SK-N-SH treated with all-trans-retinoic acid at 6 μM for 48 hours (cell line): ENCODE measurements around the gene TRMT1.

ENCODE experiments used
- ATAC-seq: fragments of 200-7000 bp; cut with Tn5 transposase; 3 replicates; pipeline ENCODE4 v1.9.1; 2020; ENCODE audit warnings: mild to moderate bottlenecking, moderate library complexity
- ARNTL ChIP-seq: fragments of 450-650 bp; formaldehyde crosslinking; IDR thresholded peaks from 2 replicates; pipeline ENCODE4 v1.5.0; 2020; ENCODE audit warnings: low read depth, mild to moderate bottlenecking, moderate library complexity, borderline replicate concordance
- BACH2 ChIP-seq: fragments of 250-450 bp; sonication (Bioruptor Pico); IDR thresholded peaks from 2 replicates; pipeline ENCODE4 v1.9.0; 2021; ENCODE audit warnings: mild to moderate bottlenecking, borderline replicate concordance
- ESRRG ChIP-seq: fragments of 250-450 bp; sonication (Bioruptor Pico); IDR thresholded peaks from 2 replicates; pipeline ENCODE4 v1.6.1; 2021; ENCODE audit warnings: mild to moderate bottlenecking
- GLIS3 ChIP-seq: fragments of 250-450 bp; sonication (Bioruptor Pico); IDR thresholded peaks from 2 replicates; pipeline ENCODE4 v1.5.0; 2020; ENCODE audit warnings: mild to moderate bottlenecking, moderate library complexity
- ISL1 ChIP-seq: fragments of 250-450 bp; sonication (Bioruptor Pico); IDR thresholded peaks from 2 replicates; pipeline ENCODE4 v2.1.2; 2022; ENCODE audit warnings: mild to moderate bottlenecking, moderate library complexity
- PPARA ChIP-seq: fragments of 250-450 bp; sonication (Bioruptor Pico); IDR thresholded peaks from 2 replicates; pipeline ENCODE4 v1.5.0; 2020; ENCODE audit warnings: mild to moderate bottlenecking, borderline replicate concordance
- RARB ChIP-seq: fragments of 250-450 bp; sonication (Bioruptor Pico); IDR thresholded peaks from 2 replicates; pipeline ENCODE4 v1.8.0; 2021; ENCODE audit warnings: mild to moderate bottlenecking, moderate library complexity
- SNAI2 ChIP-seq: fragments of 250-450 bp; sonication (Bioruptor Pico); IDR thresholded peaks from 2 replicates; pipeline ENCODE4 v1.5.0; 2020; ENCODE audit warnings: mild to moderate bottlenecking, moderate library complexity
- TCF4 ChIP-seq: fragments of 250-450 bp; sonication (Bioruptor Pico); IDR thresholded peaks from 2 replicates; pipeline ENCODE4 v1.8.0; 2021; ENCODE audit warnings: mild to moderate bottlenecking, moderate library complexity, borderline replicate concordance
- TOX ChIP-seq: fragments of 250-450 bp; sonication (Bioruptor Pico); IDR thresholded peaks from 2 replicates; pipeline ENCODE4 v1.8.0; 2021; ENCODE audit warnings: mild to moderate bottlenecking, moderate library complexity, borderline replicate concordance
- ZC3H10 ChIP-seq: fragments of 250-450 bp; sonication (Bioruptor Pico); IDR thresholded peaks from 2 replicates; pipeline ENCODE4 v1.5.1; 2021; ENCODE audit warnings: mild to moderate bottlenecking, moderate library complexity
- ZFP30 ChIP-seq: fragments of 450-650 bp; formaldehyde crosslinking; IDR thresholded peaks from 2 replicates; pipeline ENCODE4 v1.5.0; 2022; ENCODE audit warnings: mild to moderate bottlenecking, moderate library complexity
- ZNF565 ChIP-seq: fragments of 450-650 bp; formaldehyde crosslinking; conservative IDR thresholded peaks from 2 replicates; pipeline ENCODE4 v1.5.0; 2020; ENCODE audit warnings: low read depth, mild to moderate bottlenecking, moderate library complexity
- ZNF70 ChIP-seq: fragments of 450-650 bp; formaldehyde crosslinking; IDR thresholded peaks from 2 replicates; pipeline ENCODE4 v1.5.0; 2020; ENCODE audit warnings: mild to moderate bottlenecking, moderate library complexity
- ZNF8 ChIP-seq: fragments of 450-650 bp; formaldehyde crosslinking; IDR thresholded peaks from 2 replicates; pipeline ENCODE4 v1.5.0; 2020; ENCODE audit warnings: mild to moderate bottlenecking, moderate library complexity
- TF ChIP-seq, protein P1 (sequence below): fragments of 250-450 bp; sonication (Bioruptor Pico); IDR thresholded peaks from 2 replicates; pipeline ENCODE4 v1.8.0; 2021; ENCODE audit warnings: low read depth, mild to moderate bottlenecking, moderate library complexity, borderline replicate concordance
- TF ChIP-seq, protein P2 (sequence below): fragments of 250-450 bp; sonication (Bioruptor Pico); IDR thresholded peaks from 2 replicates; pipeline ENCODE4 v1.5.1; 2020; ENCODE audit warnings: low read depth, mild to moderate bottlenecking, moderate library complexity
- TF ChIP-seq, protein P3 (sequence below): fragments of 250-450 bp; sonication (Bioruptor Pico); IDR thresholded peaks from 2 replicates; pipeline ENCODE4 v1.5.0; 2020; ENCODE audit warnings: mild to moderate bottlenecking, moderate library complexity
- TF ChIP-seq, protein P4 (sequence below): fragments of 250-450 bp; sonication (Bioruptor Pico); IDR thresholded peaks from 2 replicates; pipeline ENCODE4 v1.5.1; 2021; ENCODE audit warnings: mild to moderate bottlenecking, moderate library complexity

The TRMT1 gene

DNA sequence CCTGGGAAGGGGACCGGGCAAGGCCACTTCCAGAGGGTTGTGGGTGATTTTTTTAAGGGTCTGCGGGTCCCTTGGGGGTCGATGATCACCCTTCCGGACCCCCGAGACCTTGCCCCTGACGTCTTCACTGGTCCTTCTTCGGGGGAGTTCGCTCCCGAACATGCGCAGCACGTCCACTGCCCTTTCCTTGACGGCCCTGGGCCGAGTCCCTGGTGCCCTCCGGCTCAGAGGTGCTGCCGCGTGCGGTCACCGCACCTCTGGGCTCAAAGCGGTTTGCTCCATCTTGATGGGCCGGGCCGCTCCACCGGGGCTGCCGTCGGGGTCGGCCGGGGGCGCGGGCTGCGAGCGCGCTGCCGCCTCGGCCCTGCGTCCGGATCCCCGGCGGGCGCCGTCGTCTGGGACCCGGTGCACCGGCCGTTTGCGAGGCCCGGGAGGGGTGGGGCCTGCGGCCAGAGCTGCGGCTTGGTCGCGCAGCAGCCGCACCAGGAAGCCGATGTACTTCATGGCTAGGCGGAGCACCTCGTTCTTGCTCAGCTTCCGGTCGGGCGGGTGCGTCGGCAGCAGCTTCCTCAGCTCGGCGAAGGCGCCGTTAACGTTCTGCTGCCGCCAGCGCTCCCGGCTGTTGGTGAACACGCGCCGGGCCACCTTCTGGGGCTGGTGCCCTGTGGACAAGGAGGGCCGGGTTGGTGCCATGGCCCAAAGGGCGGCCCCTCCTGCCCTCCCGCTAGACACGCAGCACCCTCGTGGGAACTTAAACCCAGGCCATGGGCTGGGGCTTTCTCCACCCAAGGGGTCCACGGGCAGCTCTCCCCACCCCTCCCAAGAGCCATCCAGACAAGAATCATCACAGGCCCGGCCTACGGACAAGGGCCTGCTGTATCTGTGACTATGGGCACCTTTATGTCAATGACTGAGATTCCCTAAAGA lies 17.2 kb downstream of the TRMT1 start:
- no peak for ATAC-seq
- TF ChIP-seq, protein P1, sequence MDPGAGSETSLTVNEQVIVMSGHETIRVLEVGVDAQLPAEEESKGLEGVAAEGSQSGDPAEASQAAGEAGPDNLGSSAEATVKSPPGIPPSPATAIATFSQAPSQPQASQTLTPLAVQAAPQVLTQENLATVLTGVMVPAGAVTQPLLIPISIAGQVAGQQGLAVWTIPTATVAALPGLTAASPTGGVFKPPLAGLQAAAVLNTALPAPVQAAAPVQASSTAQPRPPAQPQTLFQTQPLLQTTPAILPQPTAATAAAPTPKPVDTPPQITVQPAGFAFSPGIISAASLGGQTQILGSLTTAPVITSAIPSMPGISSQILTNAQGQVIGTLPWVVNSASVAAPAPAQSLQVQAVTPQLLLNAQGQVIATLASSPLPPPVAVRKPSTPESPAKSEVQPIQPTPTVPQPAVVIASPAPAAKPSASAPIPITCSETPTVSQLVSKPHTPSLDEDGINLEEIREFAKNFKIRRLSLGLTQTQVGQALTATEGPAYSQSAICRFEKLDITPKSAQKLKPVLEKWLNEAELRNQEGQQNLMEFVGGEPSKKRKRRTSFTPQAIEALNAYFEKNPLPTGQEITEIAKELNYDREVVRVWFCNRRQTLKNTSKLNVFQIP (CRISPR knock-in tag): no peak
- TF ChIP-seq PPARA: no peak
- no peak for TF ChIP-seq ZNF70 (CRISPR knock-in tag)
- no peak for TF ChIP-seq SNAI2
- TF ChIP-seq ZNF565 (CRISPR knock-in tag): no peak
- no peak for TF ChIP-seq RARB (CRISPR knock-in tag)
- TF ChIP-seq ARNTL: no peak
- no peak for TF ChIP-seq ZFP30 (CRISPR knock-in tag)
- no peak for TF ChIP-seq ZC3H10 (CRISPR knock-in tag)
- TF ChIP-seq ESRRG (CRISPR knock-in tag): no peak

DNA sequence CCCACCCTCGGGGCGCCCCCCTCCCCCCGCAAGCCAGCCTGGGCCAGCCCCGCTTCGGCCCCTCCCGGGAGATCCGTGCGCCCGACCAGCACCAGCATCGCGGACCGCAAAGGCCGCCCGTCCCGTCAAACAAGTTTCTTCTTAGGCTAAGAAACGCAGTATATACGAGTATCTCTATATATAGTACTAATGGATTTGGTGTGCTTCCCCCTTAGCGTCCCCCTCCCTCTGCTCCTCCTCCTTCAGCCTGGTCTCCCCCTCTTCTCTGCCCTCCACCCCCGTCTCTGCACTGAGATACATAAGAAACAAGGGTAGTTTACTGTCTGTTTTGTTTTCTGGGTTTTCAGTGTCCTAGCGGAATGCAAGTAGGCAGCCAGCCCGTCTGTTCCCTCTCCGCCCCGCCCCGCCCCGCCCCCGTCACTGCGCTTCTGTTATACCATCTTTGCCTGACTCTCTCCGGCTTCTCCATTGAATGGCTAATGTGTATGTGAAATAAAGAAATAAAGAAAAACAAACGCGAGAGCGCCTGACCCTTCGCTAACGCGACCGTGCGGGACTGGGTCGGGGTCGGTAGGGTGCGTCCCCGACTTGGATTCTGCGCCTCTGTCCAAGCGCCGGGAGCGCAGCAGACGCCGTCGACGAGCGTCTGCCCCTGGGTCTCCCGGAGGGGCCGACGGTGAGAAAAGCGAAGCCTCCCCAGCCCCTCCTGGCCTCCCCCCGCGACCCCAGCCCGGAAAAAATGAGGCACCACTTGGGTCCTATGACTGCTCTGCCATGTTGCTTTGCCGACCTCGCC lies 18.1 kb downstream of the TRMT1 start:
- no peak for TF ChIP-seq PPARA
- no peak for TF ChIP-seq ZC3H10 (CRISPR knock-in tag)
- no peak for TF ChIP-seq TOX (CRISPR knock-in tag)
- no peak for TF ChIP-seq GLIS3
- TF ChIP-seq ESRRG (CRISPR knock-in tag): no peak
- TF ChIP-seq BACH2 (CRISPR knock-in tag): no peak
- no peak for TF ChIP-seq ZNF8 (CRISPR knock-in tag)
- TF ChIP-seq, protein P2, sequence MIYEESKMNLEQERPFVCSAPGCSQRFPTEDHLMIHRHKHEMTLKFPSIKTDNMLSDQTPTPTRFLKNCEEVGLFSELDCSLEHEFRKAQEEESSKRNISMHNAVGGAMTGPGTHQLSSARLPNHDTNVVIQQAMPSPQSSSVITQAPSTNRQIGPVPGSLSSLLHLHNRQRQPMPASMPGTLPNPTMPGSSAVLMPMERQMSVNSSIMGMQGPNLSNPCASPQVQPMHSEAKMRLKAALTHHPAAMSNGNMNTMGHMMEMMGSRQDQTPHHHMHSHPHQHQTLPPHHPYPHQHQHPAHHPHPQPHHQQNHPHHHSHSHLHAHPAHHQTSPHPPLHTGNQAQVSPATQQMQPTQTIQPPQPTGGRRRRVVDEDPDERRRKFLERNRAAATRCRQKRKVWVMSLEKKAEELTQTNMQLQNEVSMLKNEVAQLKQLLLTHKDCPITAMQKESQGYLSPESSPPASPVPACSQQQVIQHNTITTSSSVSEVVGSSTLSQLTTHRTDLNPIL (CRISPR knock-in tag): no peak
- TF ChIP-seq, protein P3, sequence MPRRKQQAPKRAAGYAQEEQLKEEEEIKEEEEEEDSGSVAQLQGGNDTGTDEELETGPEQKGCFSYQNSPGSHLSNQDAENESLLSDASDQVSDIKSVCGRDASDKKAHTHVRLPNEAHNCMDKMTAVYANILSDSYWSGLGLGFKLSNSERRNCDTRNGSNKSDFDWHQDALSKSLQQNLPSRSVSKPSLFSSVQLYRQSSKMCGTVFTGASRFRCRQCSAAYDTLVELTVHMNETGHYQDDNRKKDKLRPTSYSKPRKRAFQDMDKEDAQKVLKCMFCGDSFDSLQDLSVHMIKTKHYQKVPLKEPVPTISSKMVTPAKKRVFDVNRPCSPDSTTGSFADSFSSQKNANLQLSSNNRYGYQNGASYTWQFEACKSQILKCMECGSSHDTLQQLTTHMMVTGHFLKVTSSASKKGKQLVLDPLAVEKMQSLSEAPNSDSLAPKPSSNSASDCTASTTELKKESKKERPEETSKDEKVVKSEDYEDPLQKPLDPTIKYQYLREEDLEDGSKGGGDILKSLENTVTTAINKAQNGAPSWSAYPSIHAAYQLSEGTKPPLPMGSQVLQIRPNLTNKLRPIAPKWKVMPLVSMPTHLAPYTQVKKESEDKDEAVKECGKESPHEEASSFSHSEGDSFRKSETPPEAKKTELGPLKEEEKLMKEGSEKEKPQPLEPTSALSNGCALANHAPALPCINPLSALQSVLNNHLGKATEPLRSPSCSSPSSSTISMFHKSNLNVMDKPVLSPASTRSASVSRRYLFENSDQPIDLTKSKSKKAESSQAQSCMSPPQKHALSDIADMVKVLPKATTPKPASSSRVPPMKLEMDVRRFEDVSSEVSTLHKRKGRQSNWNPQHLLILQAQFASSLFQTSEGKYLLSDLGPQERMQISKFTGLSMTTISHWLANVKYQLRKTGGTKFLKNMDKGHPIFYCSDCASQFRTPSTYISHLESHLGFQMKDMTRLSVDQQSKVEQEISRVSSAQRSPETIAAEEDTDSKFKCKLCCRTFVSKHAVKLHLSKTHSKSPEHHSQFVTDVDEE (CRISPR knock-in tag): no peak
- no peak for TF ChIP-seq ZFP30 (CRISPR knock-in tag)
- no peak for TF ChIP-seq ARNTL

DNA sequence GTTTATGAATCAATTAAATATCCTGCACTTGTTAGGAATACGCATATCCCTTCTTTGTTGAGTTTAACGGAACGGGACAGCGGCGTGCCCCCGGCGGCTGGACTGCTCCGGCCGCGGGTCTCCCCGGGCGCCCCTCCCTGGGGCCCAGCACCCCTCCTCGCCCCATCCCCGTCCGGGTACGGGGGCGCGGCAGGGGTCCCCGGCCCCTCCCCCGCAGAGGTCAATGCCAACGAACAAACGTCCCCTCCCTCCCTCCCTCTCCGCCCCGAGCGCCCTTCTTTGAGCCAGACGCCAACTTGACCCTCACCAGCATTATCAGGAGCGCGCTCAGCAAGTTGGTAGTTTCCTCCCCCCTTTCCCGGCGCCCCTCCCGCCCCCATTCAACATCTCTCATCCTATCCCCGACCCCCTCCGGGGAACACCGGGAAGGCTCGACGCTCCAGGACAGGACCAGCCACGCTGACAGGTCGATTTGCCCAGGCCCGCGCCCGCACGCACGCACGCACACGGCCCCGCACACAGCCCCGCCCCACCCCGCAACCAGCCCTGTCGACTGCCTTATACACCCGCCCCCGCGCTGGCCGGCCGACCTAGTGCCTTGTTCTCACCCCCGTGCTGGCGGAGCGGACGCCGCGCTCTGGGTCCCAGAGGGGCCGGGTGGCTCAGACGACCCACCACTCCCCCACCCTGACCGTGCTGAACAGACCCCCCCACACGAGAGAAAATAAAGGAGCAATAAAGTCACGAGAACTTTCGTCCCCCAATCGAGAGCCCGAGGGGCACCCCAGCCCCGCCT lies 18.9 kb downstream of the TRMT1 start:
- no peak for ATAC-seq
- TF ChIP-seq ZNF565 (CRISPR knock-in tag) (no peak), PPARA (no peak), ZFP30 (CRISPR knock-in tag) (no peak), GLIS3 (no peak), TOX (CRISPR knock-in tag) (no peak), SNAI2 (no peak), TCF4 (CRISPR knock-in tag) (no peak), ISL1 (CRISPR knock-in tag) (no peak), ZC3H10 (CRISPR knock-in tag) (no peak), ARNTL (no peak), BACH2 (CRISPR knock-in tag) (no peak)
- TF ChIP-seq, protein P2 (CRISPR knock-in tag): no peak
- TF ChIP-seq, protein P4, sequence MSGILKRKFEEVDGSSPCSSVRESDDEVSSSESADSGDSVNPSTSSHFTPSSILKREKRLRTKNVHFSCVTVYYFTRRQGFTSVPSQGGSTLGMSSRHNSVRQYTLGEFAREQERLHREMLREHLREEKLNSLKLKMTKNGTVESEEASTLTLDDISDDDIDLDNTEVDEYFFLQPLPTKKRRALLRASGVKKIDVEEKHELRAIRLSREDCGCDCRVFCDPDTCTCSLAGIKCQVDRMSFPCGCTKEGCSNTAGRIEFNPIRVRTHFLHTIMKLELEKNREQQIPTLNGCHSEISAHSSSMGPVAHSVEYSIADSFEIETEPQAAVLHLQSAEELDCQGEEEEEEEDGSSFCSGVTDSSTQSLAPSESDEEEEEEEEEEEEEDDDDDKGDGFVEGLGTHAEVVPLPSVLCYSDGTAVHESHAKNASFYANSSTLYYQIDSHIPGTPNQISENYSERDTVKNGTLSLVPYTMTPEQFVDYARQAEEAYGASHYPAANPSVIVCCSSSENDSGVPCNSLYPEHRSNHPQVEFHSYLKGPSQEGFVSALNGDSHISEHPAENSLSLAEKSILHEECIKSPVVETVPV (CRISPR knock-in tag): no peak
- TF ChIP-seq, protein P3 (CRISPR knock-in tag): no peak

More for the DNA sequence above, 18.1 kb downstream of the TRMT1 start:
- ATAC-seq: no peak
